ENCODE measurements around the gene DPEP2.
"Not testable (repeated sequence)": the region's sequence is repeated elsewhere in the genome, so short reads cannot be mapped to it uniquely, and the experiment has no call there.

The DPEP2 gene

GRCh38 chr16:67979955-67980678, 19.2 kb downstream of the DPEP2 start, which contains the start of gene DPEP3:
TSS of gene DPEP3 (minus strand) at chr16:67980499. CDS start at chr16:67980380, 119 bp downstream.
- in situ Hi-C loops (cut with MboI; ENCODE audit: low pct_unique_long_range_greater_than_20kb, low sequenced_read_pairs) = no loop called here
- no peak for DNase-seq

- DNase-seq = no peak
- in situ Hi-C loops (cut with MboI; ENCODE audit: low pct_unique_long_range_greater_than_20kb, low sequenced_read_pairs) = no loop called here
These were observed 21.6 kb downstream of the DPEP2 start for GRCh38 chr16:67977469-67978227.

GRCh38 chr16:67977005-67977404, 22.3 kb downstream of the DPEP2 start:
- in situ Hi-C loops (cut with MboI; ENCODE audit: low pct_unique_long_range_greater_than_20kb, low sequenced_read_pairs) = no loop called here
- no peak for DNase-seq

- in situ Hi-C loops (cut with MboI; ENCODE audit: low pct_unique_long_range_greater_than_20kb, low sequenced_read_pairs) = no loop called here
- no peak for DNase-seq
These were observed 23.1 kb downstream of the DPEP2 start for GRCh38 chr16:67976205-67976604.

GRCh38 chr16:67975321-67976105, 23.8 kb downstream of the DPEP2 start:
- DNase-seq = no peak
- in situ Hi-C loops (cut with MboI; ENCODE audit: low pct_unique_long_range_greater_than_20kb, low sequenced_read_pairs) = no loop called here

GRCh38 chr16:67972285-67972684, 27.0 kb downstream of the DPEP2 start:
- in situ Hi-C loops (cut with MboI; ENCODE audit: low pct_unique_long_range_greater_than_20kb, low sequenced_read_pairs); DNase-seq: not testable (repeated sequence)

- in situ Hi-C loops (cut with MboI; ENCODE audit: low pct_unique_long_range_greater_than_20kb, low sequenced_read_pairs) = no loop called here
- no peak for DNase-seq
These were observed 28.2 kb downstream of the DPEP2 start for GRCh38 chr16:67971111-67971510.

GRCh38 chr16:67969254-67970039, 29.8 kb downstream of the DPEP2 start:
- DNase-seq = no peak
- in situ Hi-C loops (cut with MboI; ENCODE audit: low pct_unique_long_range_greater_than_20kb, low sequenced_read_pairs) = no loop called here

GRCh38 chr16:67968400-67969253, 30.7 kb downstream of the DPEP2 start, which contains the start of gene SLC12A4:
TSS of gene SLC12A4 (minus strand) at chr16:67968637. CDS start at chr16:67968553, 84 bp downstream.
- DNase-seq = peak; percentile 71
- in situ Hi-C loops (cut with MboI; ENCODE audit: low pct_unique_long_range_greater_than_20kb, low sequenced_read_pairs) = no loop called here

GRCh38 chr16:67967958-67968399, 31.3 kb downstream of the DPEP2 start:
- in situ Hi-C loops (cut with MboI; ENCODE audit: low pct_unique_long_range_greater_than_20kb, low sequenced_read_pairs) = no loop called here
- DNase-seq = peak; percentile 46

GRCh38 chr16:67967183-67967957, 31.9 kb downstream of the DPEP2 start:
- peak; percentile 13 for DNase-seq
- in situ Hi-C loops (cut with MboI; ENCODE audit: low pct_unique_long_range_greater_than_20kb, low sequenced_read_pairs) = no loop called here

GRCh38 chr16:67966549-67967182, 32.6 kb downstream of the DPEP2 start:
- in situ Hi-C loops (cut with MboI; ENCODE audit: low pct_unique_long_range_greater_than_20kb, low sequenced_read_pairs) = no loop called here
- DNase-seq = peak; percentile 69

- in situ Hi-C loops (cut with MboI; ENCODE audit: low pct_unique_long_range_greater_than_20kb, low sequenced_read_pairs) = no loop called here
- no peak for DNase-seq
These were observed 33.4 kb downstream of the DPEP2 start for GRCh38 chr16:67965668-67966548.

GRCh38 chr16:67964477-67965131, 34.7 kb downstream of the DPEP2 start:
- in situ Hi-C loops (cut with MboI; ENCODE audit: low pct_unique_long_range_greater_than_20kb, low sequenced_read_pairs) = no loop called here
- no peak for DNase-seq

GRCh38 chr16:67963662-67964321, 35.5 kb downstream of the DPEP2 start:
- DNase-seq = no peak
- in situ Hi-C loops (cut with MboI; ENCODE audit: low pct_unique_long_range_greater_than_20kb, low sequenced_read_pairs) = no loop called here
